Loucy (cell line): Measurements from ENCODE around the gene LCN10.

ENCODE experiments used
- H2AFZ ChIP-seq: fragments of 200-600 bp; sonication (generic); 2 replicates; pipeline ENCODE4 v1.6.0; 2016; ENCODE audit warnings: antibody characterized with exemption, mild to moderate bottlenecking, low read length, moderate library complexity
- H3F3A ChIP-seq: fragments of 200-600 bp; 2 replicates; pipeline ENCODE4 v1.6.0; 2016; ENCODE audit warnings: antibody characterized with exemption, low read depth, mild to moderate bottlenecking
- H3K27me3 ChIP-seq: fragments of 200-600 bp; sonication (generic); 2 replicates; pipeline ENCODE4 v1.6.1; 2014; ENCODE audit warnings: low read length, mild to moderate bottlenecking; ENCODE audit not compliant: insufficient read depth, poor library complexity, severe bottlenecking
- H3K36me3 ChIP-seq: fragments of 200-600 bp; sonication (generic); 2 replicates; pipeline ENCODE4 v1.6.1; 2016; ENCODE audit warnings: low read length; ENCODE audit not compliant: insufficient read depth
- H3K4me1 ChIP-seq: fragments of 200-600 bp; sonication (generic); 2 replicates; pipeline ENCODE4 v1.5.1; 2014; ENCODE audit warnings: low read length, mild to moderate bottlenecking; ENCODE audit not compliant: insufficient read depth, poor library complexity, severe bottlenecking
- H3K4me2 ChIP-seq: fragments of 200-600 bp; sonication (generic); 2 replicates; pipeline ENCODE4 v1.6.0; 2014; ENCODE audit warnings: antibody characterized with exemption, low read length, low read depth, mild to moderate bottlenecking; ENCODE audit not compliant: poor library complexity, severe bottlenecking
- H3K4me3 ChIP-seq: fragments of 200-600 bp; sonication (generic); 2 replicates; pipeline ENCODE4 v1.5.1; 2014; ENCODE audit warnings: low read length, mild to moderate bottlenecking, mixed read lengths; ENCODE audit not compliant: poor library complexity, severe bottlenecking
- H3K79me2 ChIP-seq: fragments of 200-600 bp; sonication (generic); 2 replicates; pipeline ENCODE4 v1.6.1; 2014; ENCODE audit warnings: low read length; ENCODE audit not compliant: insufficient read depth
- H3K9ac ChIP-seq: fragments of 200-600 bp; sonication (generic); 2 replicates; pipeline ENCODE4 v1.6.0; 2014; ENCODE audit warnings: mild to moderate bottlenecking, low read depth, low read length, moderate library complexity; ENCODE audit not compliant: poor library complexity, severe bottlenecking
- H3K9me2 ChIP-seq: fragments of 200-600 bp; sonication (generic); replicated peaks from 2 replicates; pipeline ENCODE4 v1.6.1; 2016; ENCODE audit warnings: low read depth, low read length, mixed read lengths
- H3K9me3 ChIP-seq: fragments of 200-600 bp; sonication (generic); 2 replicates; pipeline ENCODE4 v1.6.1; 2014; ENCODE audit warnings: mild to moderate bottlenecking, antibody characterized with exemption, low read length, low read depth; ENCODE audit not compliant: insufficient read depth
- H4K20me1 ChIP-seq: fragments of 200-600 bp; sonication (generic); 2 replicates; pipeline ENCODE4 v1.6.0; 2014; ENCODE audit warnings: antibody characterized with exemption, low read length, mild to moderate bottlenecking; ENCODE audit not compliant: insufficient read depth, poor library complexity, severe bottlenecking
- EZH2phosphoT487 ChIP-seq: fragments of 200-600 bp; IDR thresholded peaks from 2 replicates; pipeline ENCODE4 v1.6.1; 2018; ENCODE audit warnings: antibody characterized with exemption, mild to moderate bottlenecking, moderate library complexity, borderline replicate concordance
- TF ChIP-seq, protein P1 (sequence below): fragments of 200-600 bp; sonication (generic); conservative IDR thresholded peaks from 2 replicates; pipeline ENCODE4 v1.5.1; 2014; ENCODE audit warnings: mild to moderate bottlenecking, antibody characterized with exemption, low read length

The LCN10 gene

DNA sequence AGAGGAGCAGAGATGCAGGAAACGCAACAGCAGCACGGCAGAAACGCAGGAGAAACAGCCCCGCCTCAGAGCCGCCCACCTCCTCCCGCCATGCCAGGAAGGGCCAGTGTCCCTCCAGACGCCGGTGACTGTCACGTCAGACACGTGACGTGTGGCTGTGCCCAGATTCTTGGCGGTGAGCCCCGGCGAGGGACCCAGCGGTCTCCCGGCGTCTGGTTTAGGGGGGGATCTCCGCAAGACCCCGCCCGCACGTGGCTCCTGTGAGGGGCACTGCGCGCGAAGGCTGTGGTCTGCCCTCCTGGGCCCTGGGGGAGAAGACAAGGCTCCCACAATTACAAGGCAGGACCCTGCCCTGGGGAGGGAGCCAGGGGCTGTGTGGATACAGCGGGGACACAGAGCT, 17.7 kb upstream of the LCN10 start:
- no peaks in the 10 kb centered on the region for H3F3A ChIP-seq
- H2AFZ ChIP-seq: no peak overlapping the region
- H3K4me3 ChIP-seq: no peak overlapping the region
- no peaks in the 10 kb centered on the region for H3K27me3 ChIP-seq
- H3K79me2 ChIP-seq: no peaks in the 10 kb centered on the region
- H4K20me1 ChIP-seq: no peaks in the 10 kb centered on the region
- TF ChIP-seq, protein P1, sequence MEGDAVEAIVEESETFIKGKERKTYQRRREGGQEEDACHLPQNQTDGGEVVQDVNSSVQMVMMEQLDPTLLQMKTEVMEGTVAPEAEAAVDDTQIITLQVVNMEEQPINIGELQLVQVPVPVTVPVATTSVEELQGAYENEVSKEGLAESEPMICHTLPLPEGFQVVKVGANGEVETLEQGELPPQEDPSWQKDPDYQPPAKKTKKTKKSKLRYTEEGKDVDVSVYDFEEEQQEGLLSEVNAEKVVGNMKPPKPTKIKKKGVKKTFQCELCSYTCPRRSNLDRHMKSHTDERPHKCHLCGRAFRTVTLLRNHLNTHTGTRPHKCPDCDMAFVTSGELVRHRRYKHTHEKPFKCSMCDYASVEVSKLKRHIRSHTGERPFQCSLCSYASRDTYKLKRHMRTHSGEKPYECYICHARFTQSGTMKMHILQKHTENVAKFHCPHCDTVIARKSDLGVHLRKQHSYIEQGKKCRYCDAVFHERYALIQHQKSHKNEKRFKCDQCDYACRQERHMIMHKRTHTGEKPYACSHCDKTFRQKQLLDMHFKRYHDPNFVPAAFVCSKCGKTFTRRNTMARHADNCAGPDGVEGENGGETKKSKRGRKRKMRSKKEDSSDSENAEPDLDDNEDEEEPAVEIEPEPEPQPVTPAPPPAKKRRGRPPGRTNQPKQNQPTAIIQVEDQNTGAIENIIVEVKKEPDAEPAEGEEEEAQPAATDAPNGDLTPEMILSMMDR: no peak
- no peak for TF ChIP-seq EZH2phosphoT487
- H3K36me3 ChIP-seq: no peaks in the 10 kb centered on the region
- H3K9me2 ChIP-seq: no peaks in the 10 kb centered on the region
- no peak overlapping the region for H3K9ac ChIP-seq
- H3K4me1 ChIP-seq: no peaks in the 10 kb centered on the region
- no peaks in the 10 kb centered on the region for H3K9me3 ChIP-seq
- H3K4me2 ChIP-seq: no peak overlapping the region

DNA sequence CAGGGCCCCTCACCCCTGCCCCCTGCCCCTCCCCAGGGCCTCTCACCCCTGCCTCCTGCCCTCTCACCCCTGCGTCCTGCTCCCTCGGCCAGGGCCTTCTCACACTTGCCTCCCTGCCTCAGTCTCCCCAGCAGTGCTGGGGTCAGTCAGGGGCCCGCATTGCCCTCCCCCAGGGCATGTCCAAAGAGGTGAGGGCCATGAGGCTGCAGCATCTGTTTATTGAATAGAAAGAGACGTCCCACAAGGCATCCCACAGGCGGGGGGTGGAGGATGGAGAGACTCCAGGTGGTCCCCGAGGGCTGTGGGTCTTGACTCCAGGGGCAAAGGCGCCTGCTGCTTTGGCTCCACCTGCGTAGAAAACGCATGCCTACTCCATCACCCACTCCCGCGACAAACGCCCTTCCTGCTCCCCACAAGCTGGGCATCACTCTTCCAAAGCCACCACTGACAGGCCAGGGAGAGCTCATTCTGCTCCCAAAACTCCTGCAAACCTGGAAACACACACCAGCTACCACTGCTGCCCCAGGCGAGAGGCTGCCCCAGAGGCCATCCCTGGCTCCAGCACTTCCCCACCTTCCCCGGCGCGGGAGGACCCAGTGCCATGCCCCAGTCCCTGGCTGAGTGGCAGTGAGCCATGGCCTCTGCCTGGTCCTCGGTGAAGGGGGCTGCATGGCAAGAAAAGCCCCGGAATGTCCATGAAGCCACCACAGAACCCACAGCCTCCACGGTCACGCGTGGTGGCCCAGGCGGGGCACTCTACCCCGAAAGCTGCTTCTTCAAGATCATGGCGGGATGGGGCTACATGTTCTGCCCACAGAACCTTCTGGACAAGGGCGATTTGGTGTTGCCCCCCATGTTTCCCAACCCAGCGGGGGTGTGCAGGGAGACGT, 16.9 kb upstream of the LCN10 start:
- TF ChIP-seq, protein P1: no peak
- TF ChIP-seq EZH2phosphoT487: no peak
- Histone ChIP-seq H3K9ac (no peak overlapping the region), H3F3A (no peaks in the 10 kb centered on the region), H3K9me2 (no peaks in the 10 kb centered on the region), H3K4me2 (no peak overlapping the region), H3K9me3 (no peaks in the 10 kb centered on the region), H3K27me3 (no peaks in the 10 kb centered on the region), H4K20me1 (no peaks in the 10 kb centered on the region), H2AFZ (no peak overlapping the region), H3K36me3 (no peaks in the 10 kb centered on the region), H3K4me3 (no peak overlapping the region), H3K79me2 (no peaks in the 10 kb centered on the region), H3K4me1 (no peaks in the 10 kb centered on the region)

DNA sequence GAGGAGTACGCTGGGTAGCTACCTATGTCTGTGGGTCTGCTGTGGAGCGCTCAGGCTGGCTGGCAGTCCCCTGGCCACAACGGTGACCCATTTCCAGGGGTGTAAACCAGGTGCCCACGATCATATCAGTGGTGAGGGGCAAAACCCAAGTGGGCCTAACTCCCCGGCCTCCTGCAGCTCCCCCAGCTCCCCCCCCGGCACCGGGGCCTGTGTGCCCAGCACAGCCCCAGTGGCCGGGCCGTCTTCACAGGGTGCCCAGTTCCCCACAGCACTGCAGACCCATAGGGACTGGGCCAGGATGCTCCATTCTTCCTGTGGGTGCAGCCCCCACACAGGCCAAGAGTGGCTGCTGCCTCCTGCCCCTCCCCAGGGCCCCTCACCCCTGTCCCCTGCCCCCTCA, 16.3 kb upstream of the LCN10 start:
- TF ChIP-seq, protein P1: no peak
- TF ChIP-seq EZH2phosphoT487: no peak
- H3K9me2 ChIP-seq: no peaks in the 10 kb centered on the region
- no peaks in the 10 kb centered on the region for H3K79me2 ChIP-seq
- no peaks in the 10 kb centered on the region for H3K9me3 ChIP-seq
- no peaks in the 10 kb centered on the region for H3K27me3 ChIP-seq
- no peak overlapping the region for H3K9ac ChIP-seq
- H4K20me1 ChIP-seq: no peaks in the 10 kb centered on the region
- no peak overlapping the region for H3K4me2 ChIP-seq
- H3K4me1 ChIP-seq: no peaks in the 10 kb centered on the region
- no peak overlapping the region for H2AFZ ChIP-seq
- H3F3A ChIP-seq: no peaks in the 10 kb centered on the region
- no peak overlapping the region for H3K4me3 ChIP-seq
- no peaks in the 10 kb centered on the region for H3K36me3 ChIP-seq
